Ovary (tissue), 9 donors: Measurements from ENCODE around the gene KCNMA1. TPM values are rescaled to one million over a fixed set of nuclear protein-coding genes. Genes with fewer than 3 reads are reported as not detected.

Experiments used
- DNase-seq, 5 donors: peaks; one replicate each; pipeline ENCODE4 v3.0.0-alpha.2; 2019 to 2020
- H3K27ac ChIP-seq, 2 donors: fragments of 200-600 bp; one replicate each; pipeline versions ENCODE4 v1.5.1 to v1.8.0; 2019 to 2022
- H3K27me3 ChIP-seq: fragments of 200-600 bp; one replicate; pipeline ENCODE4 v1.8.0; 2022
- H3K36me3 ChIP-seq: fragments of 200-600 bp; sonication (generic); one replicate; pipeline ENCODE4 v1.5.1; 2019
- H3K4me1 ChIP-seq: one replicate; pipeline ENCODE4 v1.8.1; 2013; ENCODE audit warnings: mild to moderate bottlenecking, moderate library complexity; ENCODE audit not compliant: insufficient read depth
- H3K4me3 ChIP-seq: fragments of 200-600 bp; sonication (generic); one replicate; pipeline ENCODE4 v1.5.1; 2017
- H3K9me3 ChIP-seq, 2 donors: fragments of 200-600 bp in 1 of 2; sonication (generic) in 1 of 2; one replicate each; pipeline versions ENCODE4 v1.5.1 to v1.8.1; 2013 to 2019; ENCODE audit warnings: mild to moderate bottlenecking in 1 of 2, moderate library complexity in 1 of 2
- CTCF ChIP-seq, 3 donors: fragments of 450-650 bp in 2 of 3; fragments of 200-600 bp in 1 of 3; IDR thresholded peaks; one replicate each; pipeline versions ENCODE4 v1.5.1 to v1.8.0; 2016 to 2022; ENCODE audit warnings: antibody characterized with exemption in 3 of 3, mild to moderate bottlenecking in 1 of 3
- EP300 ChIP-seq: sonication (generic); formaldehyde crosslinking; IDR thresholded peaks from one replicate; pipeline ENCODE4 v1.6.1; 2017; ENCODE audit warnings: antibody characterized with exemption
- POLR2A ChIP-seq: fragments of 450-650 bp; IDR thresholded peaks from one replicate; pipeline ENCODE4 v1.6.1; 2017; ENCODE audit warnings: antibody characterized with exemption, mild to moderate bottlenecking, moderate library complexity
- WGBS, 3 donors: extraction: QIAGEN DNeasy Blood & Tissue Kit in 1 of 3; methylation state at CpG; one replicate each; pipeline versions ENCODE4 v1.1.5 to v1.1.7; 2013 to 2017; 5-methylcytosine and 5-hydroxymethylcytosine counted together
- intact Hi-C, 4 donors: fragments of 100-400 bp; cut with DNase I; formaldehyde crosslinking; loops; one replicate each; pipeline versions ENCODE4 v1.11.0 to v1.15.1; 2022 to 2023
- polyA plus RNA-seq, 2 donors: library from polyadenylated mRNA; stranded (reverse); fragments of 200-250 nt in 1 of 2; fragments of 350-450 nt in 1 of 2; fragmentation: Illumina TruSeq in 1 of 2; extraction: RNeasy Lipid Tissue Mini Kit (QIAGEN cat#74804) in 1 of 2; gene quantifications; one replicate each; pipeline ENCODE4 v1.2.3, GENCODE V29; 2013 to 2014
- total RNA-seq, 7 donors: library from RNA; depleted of rRNA in 2 of 7; stranded (reverse); fragments of >200 nt in 2 of 7; fragmentation: NEBNext Ultra II Directional in 3 of 7; extraction: Animal tissue kit (Norgen Biotek cat#: 25700) in 3 of 7; gene quantifications; one replicate each; pipeline versions ENCODE4 v1.1.0 to v1.2.4, GENCODE V29; 2016 to 2023
- donor health status: DM: no; HTN: no; CAD: no; lungs with moderate emphysema.
- donor health status: DM: no; HTN: no; CAD: no.
- donor health status: Bipolar disorder and iron deficiency.
- donor health status: DM: yes; HTN: yes; CAD: no.
- donor health status: DM: no; HTN: no; CAD: no.
- donor health status: DM: yes; HTN: yes; CAD: no.

KCNMA1 gene
- total and polyA plus RNA-seq, 9 donors, result 7.0 to 83.8 (median 25.1) TPM

GRCh38 chr10:76887223-76888010 is 750.2 kb downstream of the KCNMA1 start:
- no peaks in the 10 kb centered on the region for H3K27me3 ChIP-seq
- WGBS, 3 donors, result 95 to 97% (median 96%) methylated on average over 19 of the region's 19 CpGs
- no peaks in the 10 kb centered on the region for H3K9me3 ChIP-seq
- H3K27ac ChIP-seq, result no peak overlapping the region
- no peaks in the 10 kb centered on the region for H3K36me3 ChIP-seq
- no peak overlapping the region for H3K4me3 ChIP-seq
- peaks cover under 1% of the 10 kb centered on the region for H3K4me1 ChIP-seq
- no peak for TF ChIP-seq EP300
- TF ChIP-seq POLR2A, result no peak
- no peak for TF ChIP-seq CTCF (IDR thresholded peaks at IDR 0.05)
- no peak for DNase-seq
- intact Hi-C loops, result no loop called here

- no peak for TF ChIP-seq CTCF (IDR thresholded peaks at IDR 0.05)
- TF ChIP-seq EP300, result no peak
- TF ChIP-seq POLR2A, result no peak
- Histone ChIP-seq H3K4me1 (no peaks in the 10 kb centered on the region), H3K4me3 (no peak overlapping the region), H3K27ac (no peak overlapping the region), H3K36me3 (no peaks in the 10 kb centered on the region), H3K27me3 (no peaks in the 10 kb centered on the region), H3K9me3 (no peaks in the 10 kb centered on the region)
- no peak for DNase-seq
- intact Hi-C loops, result no loop called here
- 38 to 56% (median 53%) methylated on average over 4 of the region's 4 CpGs for WGBS, 3 donors
These were observed 751.8 kb downstream of the KCNMA1 start for GRCh38 chr10:76885816-76886215.

GRCh38 chr10:76884673-76885275 is 752.8 kb downstream of the KCNMA1 start:
- H3K4me1 ChIP-seq, result no peaks in the 10 kb centered on the region
- intact Hi-C loops, result no loop called here
- H3K4me3 ChIP-seq, result no peak overlapping the region
- no peak overlapping the region for H3K27ac ChIP-seq
- DNase-seq, result no peak
- 90 to 94% (median 93%) methylated on average over 4 of the region's 4 CpGs for WGBS, 3 donors
- TF ChIP-seq EP300, result no peak
- TF ChIP-seq POLR2A, result no peak
- no peak for TF ChIP-seq CTCF (IDR thresholded peaks at IDR 0.05)
- no peaks in the 10 kb centered on the region for H3K27me3 ChIP-seq
- H3K9me3 ChIP-seq, result no peaks in the 10 kb centered on the region
- H3K36me3 ChIP-seq, result no peaks in the 10 kb centered on the region

- no peak for DNase-seq
- TF ChIP-seq EP300 (no peak), POLR2A (no peak), CTCF (IDR thresholded peaks at IDR 0.05) (no peak)
- no peak overlapping the region for H3K4me3 ChIP-seq
- H3K27me3 ChIP-seq, result no peaks in the 10 kb centered on the region
- intact Hi-C loops, result no loop called here
- no peak overlapping the region for H3K27ac ChIP-seq
- H3K36me3 ChIP-seq, result no peaks in the 10 kb centered on the region
- no peaks in the 10 kb centered on the region for H3K4me1 ChIP-seq
- 70 to 73% (median 71%) methylated on average over 1 of the region's 1 CpG for WGBS, 3 donors
- H3K9me3 ChIP-seq, result no peaks in the 10 kb centered on the region
These were observed 754.0 kb downstream of the KCNMA1 start for GRCh38 chr10:76883596-76883995.
